AG10803 (cell line): ENCODE results near the gene OR6V1.
A peak's percentile ranks its signal among the peaks of the same experiment; 100 is the strongest.

ENCODE experiments used
- DNase-seq: peaks from one replicate; pipeline ENCODE4 v3.0.0; 2010; ENCODE audit warnings: low read depth
- H3K4me3 ChIP-seq: 2 replicates; pipeline ENCODE4 v1.5.1; 2011; ENCODE audit warnings: mild to moderate bottlenecking, low read length, control low read depth
- TF ChIP-seq, protein P1 (sequence below): conservative IDR thresholded peaks from 2 replicates; pipeline ENCODE4 v1.5.1; 2011; ENCODE audit warnings: mild to moderate bottlenecking, low read length, control low read depth, inconsistent platforms

OR6V1 gene

DNA sequence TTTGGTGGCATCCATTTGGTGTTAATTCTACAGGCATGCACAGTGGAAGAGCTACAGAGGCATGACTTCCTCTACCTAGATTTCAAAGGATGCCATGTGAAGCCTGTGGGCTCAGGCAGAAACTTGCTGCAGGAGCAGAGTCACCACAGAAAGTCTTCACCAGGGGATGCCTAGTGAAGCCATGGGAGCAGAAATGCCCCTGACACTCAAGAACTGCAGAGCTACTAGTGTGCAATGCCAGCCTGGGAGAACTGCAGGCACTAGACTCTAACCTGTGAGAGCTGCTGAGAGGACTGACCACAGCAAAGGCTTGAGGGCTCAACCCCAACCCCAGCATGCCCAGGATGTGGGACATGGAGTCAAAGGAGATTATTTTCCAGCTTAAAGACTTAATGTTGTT, 29.1 kb upstream of the OR6V1 start:
- DNase-seq: no peak
- TF ChIP-seq, protein P1, sequence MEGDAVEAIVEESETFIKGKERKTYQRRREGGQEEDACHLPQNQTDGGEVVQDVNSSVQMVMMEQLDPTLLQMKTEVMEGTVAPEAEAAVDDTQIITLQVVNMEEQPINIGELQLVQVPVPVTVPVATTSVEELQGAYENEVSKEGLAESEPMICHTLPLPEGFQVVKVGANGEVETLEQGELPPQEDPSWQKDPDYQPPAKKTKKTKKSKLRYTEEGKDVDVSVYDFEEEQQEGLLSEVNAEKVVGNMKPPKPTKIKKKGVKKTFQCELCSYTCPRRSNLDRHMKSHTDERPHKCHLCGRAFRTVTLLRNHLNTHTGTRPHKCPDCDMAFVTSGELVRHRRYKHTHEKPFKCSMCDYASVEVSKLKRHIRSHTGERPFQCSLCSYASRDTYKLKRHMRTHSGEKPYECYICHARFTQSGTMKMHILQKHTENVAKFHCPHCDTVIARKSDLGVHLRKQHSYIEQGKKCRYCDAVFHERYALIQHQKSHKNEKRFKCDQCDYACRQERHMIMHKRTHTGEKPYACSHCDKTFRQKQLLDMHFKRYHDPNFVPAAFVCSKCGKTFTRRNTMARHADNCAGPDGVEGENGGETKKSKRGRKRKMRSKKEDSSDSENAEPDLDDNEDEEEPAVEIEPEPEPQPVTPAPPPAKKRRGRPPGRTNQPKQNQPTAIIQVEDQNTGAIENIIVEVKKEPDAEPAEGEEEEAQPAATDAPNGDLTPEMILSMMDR: no peak
- no peak overlapping the region for H3K4me3 ChIP-seq

DNA sequence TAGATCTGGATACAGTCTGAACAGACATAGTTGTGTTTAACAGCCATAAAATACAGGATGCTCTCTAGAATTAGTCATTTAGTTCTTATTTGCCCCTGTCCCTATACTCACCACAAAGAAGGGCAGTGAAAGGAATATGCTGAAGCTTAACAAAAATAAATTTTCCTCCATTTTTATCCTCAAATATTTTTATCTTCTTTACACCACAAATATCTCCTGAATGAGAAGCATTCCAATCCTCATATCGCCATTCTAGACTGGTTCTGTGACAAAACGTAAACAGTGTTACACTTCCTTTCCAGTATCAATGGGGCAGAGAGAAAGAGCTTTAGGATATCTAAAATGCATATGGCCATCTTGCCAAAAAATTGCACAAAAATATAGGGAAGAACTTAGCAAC, 26.8 kb upstream of the OR6V1 start:
- H3K4me3 ChIP-seq: no peak overlapping the region
- TF ChIP-seq, protein P1: no peak
- DNase-seq: no peak

DNA sequence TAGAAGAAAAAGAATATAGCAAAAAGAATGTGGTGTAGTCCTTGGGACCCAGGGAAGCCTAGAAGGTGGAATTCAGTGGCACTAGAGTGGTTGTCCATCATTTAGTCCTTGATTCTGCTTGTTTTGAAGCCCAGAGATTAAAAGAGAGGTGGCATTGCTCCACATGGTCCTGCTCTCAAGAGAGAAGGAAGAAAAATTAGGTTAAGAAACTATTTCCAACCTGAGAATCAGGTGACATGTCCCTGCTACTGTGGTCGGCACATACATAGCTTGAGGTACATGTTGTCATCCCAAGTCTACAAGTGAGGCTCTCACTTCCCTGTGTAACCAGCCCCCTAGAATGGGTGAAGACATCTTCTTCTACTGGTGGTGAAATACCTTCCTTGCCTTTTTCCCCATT, 25.1 kb upstream of the OR6V1 start, which contains the start of gene OR9A2:
Gene OR9A2 (minus strand): TSS at position 101 of the 400 bp plus-strand sequence. CDS start 0 bp downstream, at position 101.
- H3K4me3 ChIP-seq: no peak within 1 kb of the TSS
- no peak for DNase-seq
- TF ChIP-seq, protein P1: no peak

DNA sequence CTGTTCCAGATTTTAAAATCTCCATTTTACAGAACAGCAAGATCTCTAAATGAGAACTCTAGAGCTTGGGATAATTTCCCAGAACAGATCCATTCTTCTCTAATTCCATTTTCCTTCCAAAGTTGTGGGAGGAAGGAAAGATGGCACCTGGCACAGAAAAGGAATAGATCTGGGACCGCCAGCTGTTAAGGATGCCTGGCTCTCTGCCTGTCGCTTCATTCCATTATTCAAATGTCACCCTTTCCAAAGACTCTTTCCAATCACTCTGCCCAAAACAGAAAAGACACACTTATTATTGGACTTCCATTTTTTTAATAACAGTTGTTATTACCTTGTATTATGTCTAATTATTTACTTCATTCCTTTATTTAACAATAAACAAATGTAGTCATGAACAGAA, 24.5 kb upstream of the OR6V1 start:
- TF ChIP-seq, protein P1: no peak
- no peak overlapping the region for H3K4me3 ChIP-seq
- no peak for DNase-seq

DNA sequence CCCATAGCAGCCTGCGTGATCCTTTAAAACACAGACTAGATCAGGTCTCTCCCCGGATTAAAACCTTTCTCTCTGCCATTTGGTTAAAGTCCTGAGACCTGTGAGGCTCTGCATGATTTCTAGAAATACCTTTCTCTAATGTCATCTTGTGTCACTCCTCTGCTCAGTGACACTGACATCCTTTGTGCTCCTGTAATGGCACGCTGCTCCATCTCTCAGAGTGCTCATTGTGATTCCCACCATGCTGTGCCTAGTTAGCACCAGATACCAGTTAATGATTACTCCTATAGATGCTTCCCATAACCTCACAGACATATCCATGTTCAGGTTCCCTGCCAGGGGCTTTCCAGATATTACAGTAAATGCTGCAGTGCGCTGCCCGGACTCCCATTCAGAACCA, 13.5 kb upstream of the OR6V1 start:
- no peak for DNase-seq
- TF ChIP-seq, protein P1: no peak
- H3K4me3 ChIP-seq: no peak overlapping the region

DNA sequence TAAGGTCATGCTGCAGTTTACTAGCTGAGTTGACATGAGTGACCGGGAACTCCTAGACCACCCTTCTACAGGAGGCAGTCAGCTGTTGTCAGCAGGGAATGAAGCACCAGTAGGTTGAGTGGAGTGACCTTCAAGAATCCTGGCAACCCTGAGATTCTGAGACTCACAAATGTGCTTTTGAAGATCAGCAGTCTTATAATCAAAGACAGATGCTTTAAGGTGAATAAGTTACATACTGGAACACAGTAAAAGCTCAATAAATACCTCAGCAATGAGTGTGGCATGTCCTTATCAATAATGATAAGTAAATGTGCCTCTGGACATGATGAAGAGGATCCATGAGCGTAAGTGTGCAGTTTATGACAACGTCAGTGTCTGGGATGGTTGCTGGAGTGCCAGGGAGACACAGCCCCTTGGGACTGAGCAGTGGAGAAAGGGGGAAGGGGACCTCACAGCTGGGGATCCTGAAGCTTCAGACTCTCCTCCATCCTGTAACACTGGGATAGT, 11.9 kb upstream of the OR6V1 start:
- DNase-seq: peak; percentile 34
- H3K4me3 ChIP-seq: no peak overlapping the region
- TF ChIP-seq, protein P1: no peak

DNA sequence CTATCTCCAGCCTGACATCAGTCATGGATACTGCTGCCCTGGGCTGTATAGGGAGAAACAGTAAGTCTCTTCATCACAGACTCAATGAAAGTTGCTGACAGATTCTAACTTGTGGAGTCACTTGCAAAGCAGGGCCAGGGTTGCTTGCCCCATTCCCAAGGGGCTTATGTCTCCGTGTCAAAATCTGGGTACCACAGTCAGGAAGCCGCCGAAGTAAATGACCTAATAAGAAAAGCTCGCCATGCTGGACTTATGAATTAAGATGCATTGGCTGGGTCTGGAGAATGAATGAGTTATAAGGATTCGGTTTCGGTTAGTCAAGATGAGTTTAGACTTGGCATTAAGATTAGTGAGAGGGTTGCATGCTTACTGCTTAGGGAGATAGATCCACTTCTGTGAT, 10.8 kb upstream of the OR6V1 start:
- TF ChIP-seq, protein P1: no peak
- no peak overlapping the region for H3K4me3 ChIP-seq
- DNase-seq: peak; percentile 45
